Measurements from ENCODE around the gene TECPR2.

GRCh38 chr14:102518063-102518648 is 155.4 kb downstream of the TECPR2 start:
- TF ChIP-seq TAF1 (IDR thresholded peaks at IDR 0.05; ENCODE audit: borderline replicate concordance, low read depth, low read length) (no peak), POLR2A (IDR thresholded peaks at IDR 0.05; ENCODE audit: low read depth, low read length) (no peak), POLR2AphosphoS5 (IDR thresholded peaks at IDR 0.05; ENCODE audit: low read depth, low read length) (no peak)

All from GM12892 (cell line).